AG09309 (cell line): ENCODE results near the gene ACTR1A.

Source experiments
- DNase-seq: peaks from one replicate; pipeline ENCODE4 v3.0.0-alpha.2; 2010; ENCODE audit warnings: low read depth
- H3K4me3 ChIP-seq: 2 replicates; pipeline ENCODE4 v1.5.1; 2011; ENCODE audit warnings: mild to moderate bottlenecking, low read depth, low read length, moderate library complexity; ENCODE audit not compliant: control insufficient read depth
- TF ChIP-seq, protein P1 (sequence below): IDR thresholded peaks from 2 replicates; pipeline ENCODE4 v1.5.1; 2011; ENCODE audit warnings: mild to moderate bottlenecking, low read depth, low read length, inconsistent platforms; ENCODE audit not compliant: insufficient read depth, control insufficient read depth; ENCODE audit errors: missing control alignments

The ACTR1A gene

DNA sequence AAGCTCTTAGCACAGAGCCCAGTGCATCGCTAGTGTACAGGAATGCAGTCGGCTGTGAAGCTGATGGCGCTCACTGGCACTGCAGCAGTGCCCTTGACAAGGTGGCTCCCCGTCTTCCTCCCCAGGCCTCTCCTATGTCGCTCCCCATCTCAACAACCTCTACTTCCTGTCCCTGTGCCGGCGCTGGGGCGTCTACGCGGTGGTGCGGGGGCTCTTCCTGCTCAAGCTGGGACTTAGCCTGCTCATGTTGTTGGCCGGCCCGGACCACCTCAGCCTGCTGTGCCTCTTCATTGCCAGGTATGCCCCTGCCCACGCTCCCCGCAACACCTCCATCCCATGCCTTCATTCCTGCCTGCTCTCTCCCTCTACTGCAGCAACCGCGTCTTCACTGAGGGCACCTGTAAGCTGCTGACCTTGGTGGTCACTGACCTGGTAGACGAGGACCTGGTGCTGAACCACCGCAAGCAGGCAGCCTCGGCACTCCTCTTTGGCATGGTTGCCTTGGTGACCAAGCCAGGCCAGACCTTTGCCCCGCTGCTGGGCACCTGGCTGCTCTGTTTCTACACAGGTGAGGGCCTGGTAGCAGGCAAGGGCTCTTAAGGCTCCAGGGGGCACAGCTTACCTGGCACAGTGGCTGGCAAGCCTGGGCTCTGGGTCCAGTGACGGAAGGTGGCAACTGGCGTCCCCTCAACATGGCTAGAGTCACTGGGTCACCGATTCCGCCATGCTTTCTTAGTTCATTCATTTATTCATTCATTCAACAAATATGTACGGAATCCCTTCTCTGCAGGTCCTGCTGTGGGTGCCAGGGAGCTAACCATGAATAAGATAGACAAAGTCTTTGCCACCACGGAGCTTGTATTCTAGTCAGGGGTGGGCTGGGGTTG is 28.8 kb downstream of the ACTR1A start:
- no peak overlapping the region for H3K4me3 ChIP-seq
- no peak for DNase-seq
- TF ChIP-seq, protein P1, sequence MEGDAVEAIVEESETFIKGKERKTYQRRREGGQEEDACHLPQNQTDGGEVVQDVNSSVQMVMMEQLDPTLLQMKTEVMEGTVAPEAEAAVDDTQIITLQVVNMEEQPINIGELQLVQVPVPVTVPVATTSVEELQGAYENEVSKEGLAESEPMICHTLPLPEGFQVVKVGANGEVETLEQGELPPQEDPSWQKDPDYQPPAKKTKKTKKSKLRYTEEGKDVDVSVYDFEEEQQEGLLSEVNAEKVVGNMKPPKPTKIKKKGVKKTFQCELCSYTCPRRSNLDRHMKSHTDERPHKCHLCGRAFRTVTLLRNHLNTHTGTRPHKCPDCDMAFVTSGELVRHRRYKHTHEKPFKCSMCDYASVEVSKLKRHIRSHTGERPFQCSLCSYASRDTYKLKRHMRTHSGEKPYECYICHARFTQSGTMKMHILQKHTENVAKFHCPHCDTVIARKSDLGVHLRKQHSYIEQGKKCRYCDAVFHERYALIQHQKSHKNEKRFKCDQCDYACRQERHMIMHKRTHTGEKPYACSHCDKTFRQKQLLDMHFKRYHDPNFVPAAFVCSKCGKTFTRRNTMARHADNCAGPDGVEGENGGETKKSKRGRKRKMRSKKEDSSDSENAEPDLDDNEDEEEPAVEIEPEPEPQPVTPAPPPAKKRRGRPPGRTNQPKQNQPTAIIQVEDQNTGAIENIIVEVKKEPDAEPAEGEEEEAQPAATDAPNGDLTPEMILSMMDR = no peak

DNA sequence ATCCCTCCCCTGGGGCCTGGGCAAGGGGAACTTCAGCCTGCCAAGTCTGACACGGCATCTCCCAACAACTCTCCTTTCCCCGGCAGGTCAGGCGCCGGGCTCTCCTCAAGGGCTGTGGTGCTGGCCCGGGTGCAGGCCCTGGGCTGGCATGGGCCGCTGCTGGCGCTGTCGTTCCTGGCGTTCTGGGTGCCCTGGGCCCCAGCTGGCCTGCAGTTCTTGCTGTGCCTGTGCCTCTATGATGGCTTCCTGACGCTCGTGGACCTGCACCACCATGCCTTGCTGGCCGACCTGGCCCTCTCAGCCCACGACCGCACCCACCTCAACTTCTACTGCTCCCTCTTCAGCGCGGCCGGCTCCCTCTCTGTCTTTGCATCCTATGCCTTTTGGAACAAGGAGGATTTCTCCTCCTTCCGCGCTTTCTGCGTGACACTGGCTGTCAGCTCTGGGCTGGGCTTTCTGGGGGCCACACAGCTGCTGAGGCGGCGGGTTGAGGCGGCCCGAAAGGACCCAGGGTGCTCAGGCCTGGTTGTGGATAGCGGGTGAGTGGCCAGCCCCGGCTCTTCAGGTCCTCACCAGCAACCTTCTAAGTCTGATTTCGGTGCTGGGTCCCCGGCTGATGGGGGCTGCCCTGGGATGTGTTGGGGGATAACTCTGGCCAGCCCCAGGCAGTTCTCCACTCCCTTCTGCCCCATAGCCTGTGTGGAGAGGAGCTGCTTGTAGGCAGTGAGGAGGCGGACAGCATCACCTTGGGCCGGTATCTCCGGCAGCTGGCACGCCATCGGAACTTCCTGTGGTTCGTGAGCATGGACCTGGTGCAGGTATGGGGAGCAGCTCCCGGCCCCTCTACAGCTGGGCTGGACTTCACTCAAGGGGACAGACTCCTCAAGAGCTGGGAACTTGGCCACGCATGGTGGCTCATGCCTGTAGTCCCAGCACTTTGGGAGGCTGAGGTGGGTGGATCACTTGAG is 31.6 kb downstream of the ACTR1A start:
- H3K4me3 ChIP-seq = no peak overlapping the region
- TF ChIP-seq, protein P1 = no peak
- DNase-seq = no peak

DNA sequence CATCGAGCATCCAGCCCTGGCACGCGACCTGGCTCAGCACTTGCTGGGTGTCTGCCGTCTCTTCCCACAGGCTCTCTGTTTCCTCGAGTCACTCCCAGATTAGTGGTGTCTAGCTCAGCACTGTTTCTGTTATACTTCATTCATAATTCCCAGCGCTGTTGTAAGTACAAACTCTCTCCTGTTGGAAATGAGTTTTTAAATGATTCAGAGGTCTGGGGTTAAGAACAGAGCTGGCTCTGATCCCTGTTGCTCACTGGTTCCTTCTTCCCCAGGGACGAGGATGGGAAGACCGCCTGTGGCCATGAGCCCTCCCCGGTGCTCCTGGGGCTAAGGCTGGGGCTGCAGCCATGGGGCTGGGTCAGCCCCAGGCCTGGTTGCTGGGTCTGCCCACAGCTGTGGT is 33.8 kb downstream of the ACTR1A start:
- H3K4me3 ChIP-seq = no peak overlapping the region
- peak; percentile 23 for DNase-seq
- TF ChIP-seq, protein P1 = no peak

DNA sequence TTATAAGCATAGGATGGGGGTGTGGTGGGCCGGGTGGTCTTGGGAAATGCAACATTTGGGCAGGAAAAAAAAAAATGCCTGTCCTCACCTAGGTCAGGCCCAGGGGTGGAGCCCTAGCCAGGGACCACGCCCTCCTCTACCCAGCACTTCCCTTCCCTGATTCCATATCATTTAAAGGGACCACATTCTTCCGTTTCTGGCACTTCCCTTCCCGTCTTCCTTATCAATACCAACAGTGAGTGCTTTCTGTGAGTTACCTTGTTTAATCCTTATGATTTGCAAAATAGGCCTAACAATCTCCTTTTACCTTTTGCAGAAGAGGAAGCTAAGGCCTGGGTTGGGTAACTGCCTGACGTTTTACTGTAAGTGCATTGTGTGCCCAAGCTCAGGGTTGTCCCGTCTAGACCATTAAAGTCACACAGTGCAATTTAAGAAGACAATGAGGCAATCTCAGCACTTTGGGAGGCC is 34.5 kb downstream of the ACTR1A start:
- no peak for DNase-seq
- no peak overlapping the region for H3K4me3 ChIP-seq
- TF ChIP-seq, protein P1 = no peak

DNA sequence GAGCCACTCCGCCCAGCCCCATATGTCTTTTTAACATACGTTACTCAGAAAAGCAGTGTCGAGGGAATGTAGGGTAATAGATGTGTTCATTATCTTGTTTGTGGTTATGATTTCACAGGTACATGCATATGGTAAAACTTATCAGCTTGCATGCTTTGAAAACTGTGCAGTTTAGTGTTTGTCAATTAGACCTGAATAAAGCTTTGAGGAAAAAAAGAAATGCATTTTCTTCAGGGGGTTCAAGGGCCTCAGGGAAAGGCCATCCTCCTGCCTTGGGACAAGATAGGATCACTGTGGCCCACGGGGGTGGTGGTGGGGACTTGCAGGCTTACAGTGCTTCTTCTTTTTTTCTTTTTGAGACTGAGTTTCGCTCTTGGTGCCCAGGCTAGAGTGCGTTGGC is 35.2 kb downstream of the ACTR1A start:
- TF ChIP-seq, protein P1 = no peak
- H3K4me3 ChIP-seq = no peak overlapping the region
- no peak for DNase-seq

DNA sequence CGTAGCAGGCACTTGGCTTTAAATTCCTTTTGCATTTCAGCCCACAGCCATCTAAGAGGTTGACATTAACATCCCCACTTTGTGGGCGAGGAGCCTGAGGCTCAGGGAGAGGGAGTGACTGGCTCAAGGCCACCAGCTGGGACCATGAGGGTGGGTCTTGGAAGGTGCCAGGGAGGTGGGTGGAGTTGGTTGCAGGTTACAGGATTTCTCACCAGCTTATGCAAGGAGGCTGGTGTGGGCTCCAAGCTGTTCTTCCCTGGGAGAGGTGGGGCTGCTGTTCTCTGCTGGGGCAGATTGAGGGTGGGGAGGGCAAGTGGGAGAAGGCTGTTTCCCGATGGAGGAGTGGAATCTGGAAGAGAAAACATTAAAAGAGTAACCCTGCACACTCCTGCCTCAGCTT is 37.0 kb downstream of the ACTR1A start:
- TF ChIP-seq, protein P1 = no peak
- no peak overlapping the region for H3K4me3 ChIP-seq
- no peak for DNase-seq
